GM23338 (cell line): ENCODE measurements around the gene EHBP1L1. TPM values are rescaled to one million over a fixed set of nuclear protein-coding genes. Genes with fewer than 3 reads are reported as not detected.

ENCODE experiments used
- ATAC-seq: fragments of 200-7000 bp; cut with Tn5 transposase; 3 replicates; pipeline ENCODE4 v1.9.1; 2020
- DNase-seq: peaks from one replicate; pipeline ENCODE4 v3.0.0-alpha.2; 2015; ENCODE audit warnings: low spot score
- H2AFZ ChIP-seq: fragments of 200-600 bp; sonication (generic); 2 replicates; pipeline ENCODE4 v1.8.0; 2016; ENCODE audit warnings: antibody characterized with exemption, mild to moderate bottlenecking, moderate library complexity
- H3F3A ChIP-seq: fragments of 200-600 bp; sonication (generic); replicated peaks from 2 replicates; pipeline ENCODE4 v1.8.0; 2017; ENCODE audit warnings: antibody characterized with exemption, mixed run types, low read depth
- H3K27ac ChIP-seq: fragments of 200-600 bp; sonication (generic); 2 replicates; pipeline ENCODE4 v1.6.1; 2016; ENCODE audit warnings: low read depth
- H3K27me3 ChIP-seq: fragments of 200-600 bp; sonication (generic); 2 replicates; pipeline ENCODE4 v1.8.0; 2016; ENCODE audit warnings: mild to moderate bottlenecking, mixed run types, moderate library complexity; ENCODE audit not compliant: insufficient read depth
- H3K36me3 ChIP-seq: fragments of 200-600 bp; sonication (generic); 2 replicates; pipeline ENCODE4 v1.8.0; 2016; ENCODE audit warnings: mild to moderate bottlenecking; ENCODE audit not compliant: insufficient read depth
- H3K4me1 ChIP-seq: fragments of 200-600 bp; sonication (generic); 2 replicates; pipeline ENCODE4 v1.8.0; 2016; ENCODE audit warnings: mild to moderate bottlenecking, moderate library complexity; ENCODE audit not compliant: insufficient read depth
- H3K4me2 ChIP-seq: fragments of 200-600 bp; sonication (generic); 2 replicates; pipeline ENCODE4 v1.7.1; 2017; ENCODE audit warnings: mixed run types
- H3K4me3 ChIP-seq: fragments of 200-600 bp; sonication (generic); 2 replicates; pipeline ENCODE4 v1.6.1; 2016; ENCODE audit warnings: mixed run types
- H3K79me2 ChIP-seq: fragments of 200-600 bp; sonication (generic); replicated peaks from 2 replicates; pipeline ENCODE4 v1.8.0; 2017; ENCODE audit warnings: mild to moderate bottlenecking; ENCODE audit not compliant: insufficient read depth
- H3K9me2 ChIP-seq: fragments of 200-600 bp; sonication (generic); 2 replicates; pipeline ENCODE4 v1.8.0; 2017; ENCODE audit not compliant: insufficient read depth
- H4K20me1 ChIP-seq: fragments of 200-600 bp; sonication (generic); replicated peaks from 2 replicates; pipeline ENCODE4 v1.8.0; 2017; ENCODE audit warnings: mild to moderate bottlenecking; ENCODE audit not compliant: insufficient read depth
- H3K27ac Mint-ChIP-seq: 2 replicates; pipeline ENCODE4 v1.8.0; 2020; ENCODE audit warnings: inconsistent platforms, mild to moderate bottlenecking, moderate library complexity, mixed read lengths
- H3K27me3 Mint-ChIP-seq: 3 replicates; pipeline ENCODE4 v1.8.0; 2022; ENCODE audit warnings: low read depth, mild to moderate bottlenecking, moderate library complexity, mixed read lengths, inconsistent platforms; ENCODE audit not compliant: insufficient read depth, poor library complexity
- H3K36me3 Mint-ChIP-seq: 3 replicates; pipeline ENCODE4 v1.8.0; 2021; ENCODE audit warnings: low read depth, mild to moderate bottlenecking, inconsistent platforms, moderate library complexity, mixed read lengths
- H3K4me1 Mint-ChIP-seq: 3 replicates; pipeline ENCODE4 v1.8.0; 2020; ENCODE audit warnings: mild to moderate bottlenecking, inconsistent platforms, mixed read lengths
- H3K4me3 Mint-ChIP-seq: 3 replicates; pipeline ENCODE4 v1.8.0; 2021; ENCODE audit warnings: moderate library complexity, mild to moderate bottlenecking, inconsistent platforms, mixed read lengths
- H3K9me3 Mint-ChIP-seq: 3 replicates; pipeline ENCODE4 v1.8.0; 2020; ENCODE audit warnings: moderate library complexity, mild to moderate bottlenecking, inconsistent platforms, mixed read lengths
- POLR2AphosphoS5 ChIP-seq: IDR thresholded peaks from 2 replicates; pipeline ENCODE4 v1.6.1; 2016; ENCODE audit warnings: antibody characterized with exemption, low read depth
- polyA plus RNA-seq: library from polyadenylated mRNA; unstranded; fragments of >200 nt; fragmentation: Nextera tagmentation; extraction: Ambion mirVana; gene quantifications from 2 replicates; pipeline ENCODE4 v1.2.1, GENCODE V29; 2016
- total RNA-seq: library from RNA; depleted of rRNA; stranded (reverse); fragments of >200 nt; shearing (Covaris generic); gene quantifications from 2 replicates; pipeline ENCODE4 v1.2.3, GENCODE V29; 2014
- TF ChIP-seq, protein P1 (sequence below): fragments of 250-450 bp; sonication (Bioruptor Pico); IDR thresholded peaks from 2 replicates; pipeline ENCODE4 v1.5.0; 2020; ENCODE audit warnings: mild to moderate bottlenecking, moderate library complexity

EHBP1L1 gene
- total and polyA plus RNA-seq, 2 experiments from 2014 or later, result 2.9 to 10.9 TPM

DNA sequence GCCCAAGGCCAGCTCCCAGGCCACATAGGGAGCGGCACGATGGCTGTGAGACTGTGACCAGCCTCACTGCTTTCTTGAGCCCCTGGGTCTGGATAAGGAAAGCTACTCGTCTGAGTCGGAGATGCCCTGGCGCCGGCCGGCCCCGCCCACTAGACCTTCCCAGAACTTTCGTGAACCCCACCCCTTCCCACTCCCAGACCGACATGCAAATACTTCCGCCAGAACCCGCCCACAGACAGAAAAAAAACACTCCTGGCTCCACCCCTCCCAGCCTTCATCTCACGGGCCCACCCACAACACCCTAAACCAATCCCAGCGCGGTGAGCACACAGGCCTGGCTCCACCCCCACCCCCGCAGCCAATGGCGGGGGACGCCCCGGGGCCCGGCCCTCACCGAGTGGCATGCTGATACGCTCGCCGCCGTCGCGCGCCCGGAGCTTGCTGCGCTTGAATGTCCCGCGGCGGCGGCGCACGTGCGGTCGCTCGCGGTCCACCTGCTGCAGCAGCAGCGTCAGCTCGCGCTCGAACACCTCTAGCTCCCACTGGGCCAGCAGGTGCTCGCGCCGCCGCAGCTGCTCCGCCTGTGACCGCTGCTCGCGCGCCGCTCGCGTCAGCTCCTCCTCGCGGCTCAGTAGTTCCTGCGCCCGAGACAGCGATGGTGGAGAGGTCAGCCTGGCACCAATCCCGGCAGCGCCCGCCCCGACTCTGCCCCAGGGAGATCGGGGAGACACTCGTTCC is 31.2 kb downstream of the EHBP1L1 start (continued):
- TF ChIP-seq, protein P1, sequence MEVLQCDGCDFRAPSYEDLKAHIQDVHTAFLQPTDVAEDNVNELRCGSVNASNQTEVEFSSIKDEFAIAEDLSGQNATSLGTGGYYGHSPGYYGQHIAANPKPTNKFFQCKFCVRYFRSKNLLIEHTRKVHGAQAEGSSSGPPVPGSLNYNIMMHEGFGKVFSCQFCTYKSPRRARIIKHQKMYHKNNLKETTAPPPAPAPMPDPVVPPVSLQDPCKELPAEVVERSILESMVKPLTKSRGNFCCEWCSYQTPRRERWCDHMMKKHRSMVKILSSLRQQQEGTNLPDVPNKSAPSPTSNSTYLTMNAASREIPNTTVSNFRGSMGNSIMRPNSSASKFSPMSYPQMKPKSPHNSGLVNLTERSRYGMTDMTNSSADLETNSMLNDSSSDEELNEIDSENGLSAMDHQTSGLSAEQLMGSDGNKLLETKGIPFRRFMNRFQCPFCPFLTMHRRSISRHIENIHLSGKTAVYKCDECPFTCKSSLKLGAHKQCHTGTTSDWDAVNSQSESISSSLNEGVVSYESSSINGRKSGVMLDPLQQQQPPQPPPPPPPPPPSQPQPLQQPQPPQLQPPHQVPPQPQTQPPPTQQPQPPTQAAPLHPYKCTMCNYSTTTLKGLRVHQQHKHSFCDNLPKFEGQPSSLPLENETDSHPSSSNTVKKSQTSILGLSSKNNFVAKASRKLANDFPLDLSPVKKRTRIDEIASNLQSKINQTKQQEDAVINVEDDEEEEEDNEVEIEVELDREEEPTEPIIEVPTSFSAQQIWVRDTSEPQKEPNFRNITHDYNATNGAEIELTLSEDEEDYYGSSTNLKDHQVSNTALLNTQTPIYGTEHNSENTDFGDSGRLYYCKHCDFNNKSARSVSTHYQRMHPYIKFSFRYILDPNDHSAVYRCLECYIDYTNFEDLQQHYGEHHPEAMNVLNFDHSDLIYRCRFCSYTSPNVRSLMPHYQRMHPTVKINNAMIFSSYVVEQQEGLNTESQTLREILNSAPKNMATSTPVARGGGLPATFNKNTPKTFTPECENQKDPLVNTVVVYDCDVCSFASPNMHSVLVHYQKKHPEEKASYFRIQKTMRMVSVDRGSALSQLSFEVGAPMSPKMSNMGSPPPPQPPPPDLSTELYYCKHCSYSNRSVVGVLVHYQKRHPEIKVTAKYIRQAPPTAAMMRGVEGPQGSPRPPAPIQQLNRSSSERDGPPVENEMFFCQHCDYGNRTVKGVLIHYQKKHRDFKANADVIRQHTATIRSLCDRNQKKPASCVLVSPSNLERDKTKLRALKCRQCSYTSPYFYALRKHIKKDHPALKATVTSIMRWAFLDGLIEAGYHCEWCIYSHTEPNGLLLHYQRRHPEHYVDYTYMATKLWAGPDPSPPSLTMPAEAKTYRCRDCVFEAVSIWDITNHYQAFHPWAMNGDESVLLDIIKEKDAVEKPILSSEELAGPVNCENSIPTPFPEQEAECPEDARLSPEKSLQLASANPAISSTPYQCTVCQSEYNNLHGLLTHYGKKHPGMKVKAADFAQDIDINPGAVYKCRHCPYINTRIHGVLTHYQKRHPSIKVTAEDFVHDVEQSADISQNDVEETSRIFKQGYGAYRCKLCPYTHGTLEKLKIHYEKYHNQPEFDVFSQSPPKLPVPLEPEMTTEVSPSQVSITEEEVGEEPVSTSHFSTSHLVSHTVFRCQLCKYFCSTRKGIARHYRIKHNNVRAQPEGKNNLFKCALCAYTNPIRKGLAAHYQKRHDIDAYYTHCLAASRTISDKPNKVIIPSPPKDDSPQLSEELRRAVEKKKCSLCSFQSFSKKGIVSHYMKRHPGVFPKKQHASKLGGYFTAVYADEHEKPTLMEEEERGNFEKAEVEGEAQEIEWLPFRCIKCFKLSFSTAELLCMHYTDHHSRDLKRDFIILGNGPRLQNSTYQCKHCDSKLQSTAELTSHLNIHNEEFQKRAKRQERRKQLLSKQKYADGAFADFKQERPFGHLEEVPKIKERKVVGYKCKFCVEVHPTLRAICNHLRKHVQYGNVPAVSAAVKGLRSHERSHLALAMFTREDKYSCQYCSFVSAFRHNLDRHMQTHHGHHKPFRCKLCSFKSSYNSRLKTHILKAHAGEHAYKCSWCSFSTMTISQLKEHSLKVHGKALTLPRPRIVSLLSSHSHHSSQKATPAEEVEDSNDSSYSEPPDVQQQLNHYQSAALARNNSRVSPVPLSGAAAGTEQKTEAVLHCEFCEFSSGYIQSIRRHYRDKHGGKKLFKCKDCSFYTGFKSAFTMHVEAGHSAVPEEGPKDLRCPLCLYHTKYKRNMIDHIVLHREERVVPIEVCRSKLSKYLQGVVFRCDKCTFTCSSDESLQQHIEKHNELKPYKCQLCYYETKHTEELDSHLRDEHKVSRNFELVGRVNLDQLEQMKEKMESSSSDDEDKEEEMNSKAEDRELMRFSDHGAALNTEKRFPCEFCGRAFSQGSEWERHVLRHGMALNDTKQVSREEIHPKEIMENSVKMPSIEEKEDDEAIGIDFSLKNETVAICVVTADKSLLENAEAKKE (CRISPR knock-in tag), result no peak

DNA sequence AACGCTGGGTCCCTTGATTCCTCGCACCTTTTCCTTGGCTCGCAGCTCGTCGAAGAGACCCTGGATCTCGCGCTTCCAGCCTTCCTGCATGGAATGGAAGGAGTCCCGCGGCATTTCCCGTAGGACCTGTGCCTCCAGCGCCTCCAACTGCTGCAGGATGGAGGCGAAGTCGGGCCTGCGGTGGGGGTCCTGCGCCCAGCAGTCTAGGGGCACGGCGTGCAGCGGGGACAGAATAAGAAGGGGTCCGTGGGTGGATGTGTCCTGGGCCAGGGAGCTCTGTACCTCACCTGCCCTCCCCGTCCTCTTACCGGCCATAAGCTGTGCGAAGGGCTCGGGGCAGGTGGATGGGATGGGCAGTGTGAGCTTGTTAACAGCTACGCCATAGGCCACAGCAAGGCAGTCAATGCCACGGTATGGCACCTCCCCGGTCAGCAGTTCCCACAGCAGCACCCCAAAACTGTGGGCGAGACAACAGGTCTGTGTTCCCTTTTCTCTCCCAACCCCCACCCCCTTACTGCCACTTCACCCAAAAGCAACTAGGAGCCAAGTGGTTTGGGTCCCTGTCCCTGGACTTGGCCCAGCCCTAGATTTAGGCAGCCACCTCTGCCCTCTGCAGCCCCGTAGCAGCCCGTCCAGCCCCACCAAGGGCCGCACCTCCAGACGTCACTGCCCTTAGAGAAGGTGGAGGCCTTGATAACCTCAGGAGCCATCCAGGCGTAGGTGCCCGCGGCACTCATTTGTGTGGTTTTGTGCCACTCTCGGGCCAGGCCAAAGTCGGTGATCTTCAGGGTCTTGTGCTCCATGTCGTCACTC is 32.0 kb downstream of the EHBP1L1 start:
- ATAC-seq (peak; percentile 13), DNase-seq (no peak)
- Histone ChIP-seq H3K4me2 (peak overlapping the region; percentile 81), H3K79me2 (peaks cover 8% of the 10 kb centered on the region; the same call in 1 of the 2 replicates), H3K4me3 (peak overlapping the region; percentile 63), H3K27me3 (no peaks in the 10 kb centered on the region), H3K4me1 (peaks cover 21% of the 10 kb centered on the region), H3K36me3 (no peaks in the 10 kb centered on the region), H3K9me2 (no peaks in the 10 kb centered on the region), H3F3A (peaks cover 21% of the 10 kb centered on the region), H2AFZ (peak overlapping the region; percentile 86; the same call in 1 of the 2 replicates), H4K20me1 (no peaks in the 10 kb centered on the region; the same call in 1 of the 2 replicates), H3K27ac (peak overlapping the region; percentile 78; the same call in 1 of the 2 replicates)
- H3K27ac Mint-ChIP-seq, result no peak overlapping the region
- peaks cover 21% of the 10 kb centered on the region for H3K27me3 Mint-ChIP-seq
- H3K9me3 Mint-ChIP-seq, result no peaks in the 10 kb centered on the region
- H3K36me3 Mint-ChIP-seq, result peaks cover 20% of the 10 kb centered on the region
- TF ChIP-seq POLR2AphosphoS5, result no peak
- H3K4me1 Mint-ChIP-seq, result peaks cover 17% of the 10 kb centered on the region
- peak overlapping the region; percentile 70 for H3K4me3 Mint-ChIP-seq
